Smooth muscle cell (in vitro differentiated cells): ENCODE data around the gene WLS. TPM values are rescaled to one million over a fixed set of nuclear protein-coding genes. Genes with fewer than 3 reads are reported as not detected.

Experiments
- DNase-seq: peaks from one replicate; lab custom pipeline; 2025; ENCODE audit not compliant: unreplicated experiment; lab: John Stamatoyannopoulos, UW
- H2AFZ ChIP-seq: fragments of 200-600 bp; sonication (generic); 2 replicates; pipeline ENCODE4 v1.6.0; 2016; ENCODE audit warnings: antibody characterized with exemption, low read depth, mild to moderate bottlenecking
- H3F3A ChIP-seq: fragments of 200-600 bp; sonication (generic); 2 replicates; pipeline ENCODE4 v1.6.0; 2017; ENCODE audit warnings: antibody characterized with exemption, low read depth
- H3K27ac ChIP-seq: fragments of 200-600 bp; sonication (generic); 2 replicates; pipeline ENCODE4 v1.5.1; 2016; ENCODE audit warnings: low read depth, mild to moderate bottlenecking
- H3K27me3 ChIP-seq: fragments of 200-600 bp; sonication (generic); 2 replicates; pipeline ENCODE4 v1.6.1; 2016; ENCODE audit warnings: low read depth, mild to moderate bottlenecking
- H3K36me3 ChIP-seq: fragments of 200-600 bp; sonication (generic); 2 replicates; pipeline ENCODE4 v1.5.1; 2016; ENCODE audit warnings: low read depth
- H3K4me1 ChIP-seq: fragments of 200-600 bp; sonication (generic); 2 replicates; pipeline ENCODE4 v1.5.1; 2016; ENCODE audit warnings: low read depth
- H3K4me2 ChIP-seq: fragments of 200-600 bp; sonication (generic); 2 replicates; pipeline ENCODE4 v1.6.0; 2016; ENCODE audit warnings: mild to moderate bottlenecking
- H3K4me3 ChIP-seq: fragments of 200-600 bp; sonication (generic); 2 replicates; pipeline ENCODE4 v1.5.1; 2016; ENCODE audit warnings: mild to moderate bottlenecking
- H3K79me2 ChIP-seq: fragments of 200-600 bp; sonication (generic); 2 replicates; pipeline ENCODE4 v1.6.0; 2016; ENCODE audit warnings: low read depth, mild to moderate bottlenecking
- H3K9ac ChIP-seq: fragments of 200-600 bp; sonication (generic); 2 replicates; pipeline ENCODE4 v1.6.0; 2016; ENCODE audit warnings: low read depth
- H3K9me3 ChIP-seq: fragments of 200-600 bp; sonication (generic); replicated peaks from 2 replicates; pipeline ENCODE4 v1.5.1; 2016; ENCODE audit warnings: low read depth
- H4K20me1 ChIP-seq: fragments of 200-600 bp; sonication (generic); 2 replicates; pipeline ENCODE4 v1.6.0; 2016; ENCODE audit warnings: low read depth
- WGBS: methylation state at CpG from one replicate; pipeline ENCODE4 v1.1.7; 2016; ENCODE audit warnings: low lambda C conversion rate; 5-methylcytosine and 5-hydroxymethylcytosine counted together
- polyA plus RNA-seq: library from polyadenylated mRNA; unstranded; fragments of >200 nt; fragmentation: Nextera tagmentation; extraction: Ambion mirVana; gene quantifications from 2 replicates; pipeline ENCODE4 v1.2.1, GENCODE V29; 2016
- total RNA-seq: library from RNA; depleted of rRNA; stranded (reverse); fragments of >200 nt; gene quantifications from 2 replicates; pipeline ENCODE4 v1.2.3, GENCODE V29; 2014
- TF ChIP-seq, protein P1 (sequence below): fragments of 200-600 bp; sonication (generic); IDR thresholded peaks from 2 replicates; pipeline ENCODE4 v1.5.1; 2017; ENCODE audit warnings: borderline replicate concordance, mild to moderate bottlenecking, antibody characterized with exemption; ENCODE audit not compliant: insufficient read depth, poor library complexity, severe bottlenecking

The WLS gene
- total and polyA plus RNA-seq, 2 experiments from 2014 or later, result 58.1 to 112 TPM

- no peak overlapping the region for H3K4me2 ChIP-seq
- TF ChIP-seq, protein P1, sequence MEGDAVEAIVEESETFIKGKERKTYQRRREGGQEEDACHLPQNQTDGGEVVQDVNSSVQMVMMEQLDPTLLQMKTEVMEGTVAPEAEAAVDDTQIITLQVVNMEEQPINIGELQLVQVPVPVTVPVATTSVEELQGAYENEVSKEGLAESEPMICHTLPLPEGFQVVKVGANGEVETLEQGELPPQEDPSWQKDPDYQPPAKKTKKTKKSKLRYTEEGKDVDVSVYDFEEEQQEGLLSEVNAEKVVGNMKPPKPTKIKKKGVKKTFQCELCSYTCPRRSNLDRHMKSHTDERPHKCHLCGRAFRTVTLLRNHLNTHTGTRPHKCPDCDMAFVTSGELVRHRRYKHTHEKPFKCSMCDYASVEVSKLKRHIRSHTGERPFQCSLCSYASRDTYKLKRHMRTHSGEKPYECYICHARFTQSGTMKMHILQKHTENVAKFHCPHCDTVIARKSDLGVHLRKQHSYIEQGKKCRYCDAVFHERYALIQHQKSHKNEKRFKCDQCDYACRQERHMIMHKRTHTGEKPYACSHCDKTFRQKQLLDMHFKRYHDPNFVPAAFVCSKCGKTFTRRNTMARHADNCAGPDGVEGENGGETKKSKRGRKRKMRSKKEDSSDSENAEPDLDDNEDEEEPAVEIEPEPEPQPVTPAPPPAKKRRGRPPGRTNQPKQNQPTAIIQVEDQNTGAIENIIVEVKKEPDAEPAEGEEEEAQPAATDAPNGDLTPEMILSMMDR, result peak; percentile 91
- 82% methylated on average over 7 of the region's 7 CpGs for WGBS
- no peaks in the 10 kb centered on the region for H4K20me1 ChIP-seq
- H3K9me3 ChIP-seq, result no peaks in the 10 kb centered on the region
- H3F3A ChIP-seq, result no peaks in the 10 kb centered on the region
- DNase-seq, result no peak
- no peaks in the 10 kb centered on the region for H3K27me3 ChIP-seq
- no peaks in the 10 kb centered on the region for H3K4me1 ChIP-seq
- no peak overlapping the region for H3K9ac ChIP-seq
- H3K27ac ChIP-seq, result no peak overlapping the region
- H3K4me3 ChIP-seq, result no peak overlapping the region
- no peaks in the 10 kb centered on the region for H3K36me3 ChIP-seq
- H2AFZ ChIP-seq, result no peak overlapping the region
- H3K79me2 ChIP-seq, result no peaks in the 10 kb centered on the region
Measured at GRCh38 chr1:68120136-68120791, 112.1 kb downstream of the WLS start.

- Histone ChIP-seq H3K79me2 (no peaks in the 10 kb centered on the region), H3K9me3 (no peaks in the 10 kb centered on the region), H3K27me3 (no peaks in the 10 kb centered on the region), H4K20me1 (no peaks in the 10 kb centered on the region), H3K4me1 (no peaks in the 10 kb centered on the region), H3K27ac (no peak overlapping the region), H3K4me2 (no peak overlapping the region), H3K9ac (no peak overlapping the region), H3F3A (no peaks in the 10 kb centered on the region), H2AFZ (no peak overlapping the region), H3K4me3 (no peak overlapping the region), H3K36me3 (no peaks in the 10 kb centered on the region)
- TF ChIP-seq, protein P1, result no peak
- no peak for DNase-seq
- 94% methylated on average over 4 of the region's 4 CpGs for WGBS
Measured at GRCh38 chr1:68119445-68119844, 112.9 kb downstream of the WLS start.

DNA sequence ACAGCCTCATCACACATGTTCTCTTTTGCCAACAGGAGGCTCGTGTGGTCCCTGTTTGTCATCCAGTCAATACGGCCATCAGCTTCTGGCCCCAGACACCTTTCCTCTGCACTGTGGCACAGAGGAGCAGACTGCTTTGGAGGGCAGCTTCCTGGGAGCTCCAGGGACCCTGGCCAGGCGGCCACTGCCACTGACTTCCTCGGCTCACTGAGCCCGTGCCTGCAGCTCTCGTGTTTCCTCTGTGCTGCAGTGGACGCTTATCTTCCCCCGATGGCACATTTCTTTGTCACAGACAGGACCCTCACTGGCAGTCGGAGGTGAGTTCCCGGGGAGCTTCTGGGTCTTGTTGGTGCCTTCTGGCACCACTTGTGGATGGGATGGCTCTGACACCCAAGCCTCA is 114.9 kb downstream of the WLS start:
- Histone ChIP-seq H3K36me3 (no peaks in the 10 kb centered on the region), H3K27ac (no peak overlapping the region), H3F3A (no peaks in the 10 kb centered on the region), H2AFZ (no peak overlapping the region), H3K4me2 (no peak overlapping the region), H4K20me1 (no peaks in the 10 kb centered on the region), H3K9me3 (no peaks in the 10 kb centered on the region), H3K27me3 (no peaks in the 10 kb centered on the region), H3K79me2 (no peaks in the 10 kb centered on the region), H3K9ac (no peak overlapping the region), H3K4me1 (no peaks in the 10 kb centered on the region), H3K4me3 (no peak overlapping the region)
- WGBS, result 83% methylated on average over 10 of the region's 10 CpGs
- DNase-seq, result no peak
- TF ChIP-seq, protein P1, result no peak

DNA sequence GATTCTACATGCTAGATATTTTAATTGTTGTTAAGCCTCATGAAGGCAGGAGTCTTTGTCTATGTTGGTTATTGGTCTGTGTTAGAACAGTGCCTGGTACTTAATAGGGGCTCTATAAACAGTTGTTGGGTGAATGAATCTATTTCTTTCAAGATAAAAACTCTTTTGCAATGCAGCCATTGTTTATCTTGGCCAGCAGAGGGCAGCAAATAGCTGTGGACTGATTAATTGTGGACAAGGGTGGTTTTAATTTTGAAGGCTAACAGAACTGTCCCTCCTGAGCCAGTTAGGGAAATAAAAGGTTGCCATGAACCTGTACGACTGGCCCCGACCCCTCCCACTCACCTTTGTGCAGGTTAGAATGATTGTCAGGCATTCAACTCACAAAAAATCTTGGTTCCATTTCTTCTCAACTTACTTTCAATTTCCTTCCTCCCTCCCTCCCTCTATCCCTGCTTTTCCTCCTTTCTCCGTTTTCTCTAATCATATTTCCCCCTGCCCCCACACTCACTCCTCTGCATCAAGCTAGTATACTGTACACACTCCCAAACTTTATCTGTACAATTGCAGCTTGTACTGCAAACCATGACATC is 115.6 kb downstream of the WLS start:
- no peak overlapping the region for H3K4me2 ChIP-seq
- H3F3A ChIP-seq, result no peaks in the 10 kb centered on the region
- no peaks in the 10 kb centered on the region for H3K79me2 ChIP-seq
- H2AFZ ChIP-seq, result no peak overlapping the region
- no peaks in the 10 kb centered on the region for H3K36me3 ChIP-seq
- no peak overlapping the region for H3K4me3 ChIP-seq
- 22% methylated on average over 3 of the region's 3 CpGs for WGBS
- H3K4me1 ChIP-seq, result no peaks in the 10 kb centered on the region
- no peaks in the 10 kb centered on the region for H3K27me3 ChIP-seq
- no peak overlapping the region for H3K27ac ChIP-seq
- DNase-seq, result no peak
- no peaks in the 10 kb centered on the region for H4K20me1 ChIP-seq
- TF ChIP-seq, protein P1, result peak; percentile 92
- no peaks in the 10 kb centered on the region for H3K9me3 ChIP-seq
- no peak overlapping the region for H3K9ac ChIP-seq
